ENCODE measurements around the gene SBF2. TPM values are rescaled to one million over a fixed set of nuclear protein-coding genes. Genes with fewer than 3 reads are reported as not detected.
"Not testable (repeated sequence)": the region's sequence is repeated elsewhere in the genome, so short reads cannot be mapped to it uniquely, and the experiment has no call there.

The SBF2 gene
- total RNA-seq, 1 donor from 2014 or later = 16.7 TPM

DNA sequence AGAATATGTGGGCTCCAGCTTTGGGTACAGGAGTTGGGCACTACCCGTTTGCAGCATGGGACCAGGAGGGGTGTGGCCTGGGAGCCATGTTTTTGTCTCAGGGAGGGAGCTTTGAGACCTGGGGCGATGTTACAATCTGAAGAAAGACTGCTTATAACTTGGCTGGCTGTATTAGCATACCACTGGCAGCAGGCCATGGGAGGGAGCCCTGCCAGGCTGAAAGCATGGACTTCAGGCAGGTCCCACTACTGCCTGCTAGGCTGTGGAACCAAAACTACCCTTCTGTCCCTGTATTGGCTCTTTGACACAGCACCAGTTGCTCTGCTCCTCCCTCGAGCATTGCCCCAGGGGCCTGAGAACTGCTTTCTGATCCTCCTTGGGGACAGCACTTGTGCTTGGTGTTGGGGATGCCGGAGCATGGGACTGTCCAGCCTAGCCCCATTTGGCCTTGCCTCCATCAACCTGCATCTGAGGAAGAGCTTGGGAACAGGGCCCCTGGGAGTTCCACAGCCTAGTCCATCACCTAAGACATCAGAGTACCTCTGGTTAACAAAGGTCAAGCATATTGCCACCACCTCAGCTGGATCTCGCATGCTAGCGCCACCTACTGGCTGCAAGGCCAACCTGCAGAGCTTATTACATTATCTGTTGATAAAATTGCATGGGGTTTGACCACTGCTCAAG is 217.4 kb downstream of the SBF2 start:
- ATAC-seq = peak; percentile 88
- DNase-seq (ENCODE audit: low spot score) = peak; percentile 64

- DNase-seq (ENCODE audit: low spot score) (no peak), ATAC-seq (no peak)
Observed at GRCh38 chr11:10075141-10075540, 218.9 kb downstream of the SBF2 start.

GRCh38 chr11:10072841-10073240 is 221.2 kb downstream of the SBF2 start:
- DNase-seq (ENCODE audit: low spot score) (no peak), ATAC-seq (no peak)

- DNase-seq (ENCODE audit: low spot score) = no peak
Observed at GRCh38 chr11:10072142-10072541, 221.9 kb downstream of the SBF2 start.

GRCh38 chr11:10067629-10068300 is 226.3 kb downstream of the SBF2 start:
- ATAC-seq (no peak), DNase-seq (ENCODE audit: low spot score) (no peak)

More at GRCh38 chr11:10072142-10072541, 221.9 kb downstream of the SBF2 start:
- no peak for ATAC-seq

DNA sequence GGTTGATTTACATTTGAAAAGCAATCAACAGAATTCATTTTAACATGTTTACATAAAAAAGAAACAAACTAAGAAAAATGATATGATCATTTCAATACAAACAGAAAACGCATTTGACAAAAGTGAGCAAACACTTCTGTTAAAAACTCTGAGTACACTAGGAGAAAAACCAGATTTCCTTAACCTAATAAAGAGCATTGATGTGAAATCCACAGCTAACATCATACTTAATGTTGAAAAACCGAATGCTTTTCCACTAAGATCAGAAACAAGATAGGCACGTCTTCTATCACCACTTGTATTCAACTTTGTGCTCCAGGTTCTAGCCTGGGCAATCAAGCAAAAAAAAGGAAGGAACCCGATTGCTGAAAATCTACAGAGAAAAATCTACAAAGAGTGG is 227.6 kb downstream of the SBF2 start:
- ATAC-seq (no peak), DNase-seq (ENCODE audit: low spot score) (no peak)

DNA sequence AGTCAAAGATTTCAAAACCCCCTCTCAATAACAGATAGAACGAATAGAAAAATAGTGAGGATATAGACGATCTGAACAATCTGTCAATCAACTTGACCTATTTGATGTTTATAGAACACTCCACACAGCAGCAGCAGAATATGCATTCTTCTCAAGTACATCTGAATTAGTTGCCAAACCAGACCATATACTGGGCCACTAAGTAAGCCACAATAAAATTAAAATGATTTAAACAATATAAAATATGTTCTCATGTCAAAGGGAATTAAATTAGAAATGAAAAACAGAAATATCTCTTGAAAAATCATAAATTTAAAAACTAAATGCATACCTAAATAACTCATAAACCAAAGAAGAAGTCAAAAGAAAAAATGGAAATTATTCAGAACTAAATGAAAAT is 229.2 kb downstream of the SBF2 start:
- ATAC-seq = no peak
- DNase-seq (ENCODE audit: low spot score) = no peak

- ATAC-seq (no peak), DNase-seq (ENCODE audit: low spot score) (no peak)
Observed at GRCh38 chr11:10058356-10058755, 235.7 kb downstream of the SBF2 start.

DNA sequence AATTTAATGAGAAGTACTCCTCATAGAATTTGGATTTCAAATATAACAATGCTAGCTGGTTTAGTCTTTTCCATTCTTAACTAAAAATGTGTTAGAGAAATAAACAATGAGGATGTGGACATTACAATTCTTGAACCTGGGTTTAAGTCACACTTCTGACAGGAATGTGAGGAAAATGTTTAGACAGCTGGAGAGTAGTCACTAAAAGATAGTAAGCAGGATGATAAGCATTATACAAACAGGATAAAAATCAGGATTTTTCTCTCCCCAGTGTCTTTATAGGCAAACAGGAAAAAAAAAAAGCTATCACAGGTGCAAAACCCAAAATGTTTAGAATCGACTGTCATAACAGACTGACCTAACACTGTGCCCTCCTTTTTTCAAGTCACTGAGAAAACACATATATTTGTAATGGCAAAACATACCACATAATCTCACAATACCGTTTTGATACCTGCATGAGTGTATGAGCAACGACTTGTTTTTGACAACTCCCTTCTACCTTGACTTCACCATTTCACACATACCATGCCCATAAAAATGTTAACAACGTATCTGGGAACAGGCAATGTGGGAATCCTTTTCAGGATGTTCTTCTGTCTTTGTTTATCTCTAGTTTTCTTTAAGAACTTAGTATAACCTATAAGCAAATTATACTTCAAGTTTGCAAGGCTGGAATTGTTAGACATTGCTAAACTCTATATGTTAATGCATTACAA is 242.0 kb downstream of the SBF2 start:
- DNase-seq (ENCODE audit: low spot score) = no peak
- ATAC-seq = no peak

- no peak for DNase-seq (ENCODE audit: low spot score)
- ATAC-seq = no peak
Observed at GRCh38 chr11:10050561-10050960, 243.5 kb downstream of the SBF2 start.

GRCh38 chr11:10049756-10050155 is 244.3 kb downstream of the SBF2 start:
- DNase-seq (ENCODE audit: low spot score) (no peak), ATAC-seq (no peak)

DNA sequence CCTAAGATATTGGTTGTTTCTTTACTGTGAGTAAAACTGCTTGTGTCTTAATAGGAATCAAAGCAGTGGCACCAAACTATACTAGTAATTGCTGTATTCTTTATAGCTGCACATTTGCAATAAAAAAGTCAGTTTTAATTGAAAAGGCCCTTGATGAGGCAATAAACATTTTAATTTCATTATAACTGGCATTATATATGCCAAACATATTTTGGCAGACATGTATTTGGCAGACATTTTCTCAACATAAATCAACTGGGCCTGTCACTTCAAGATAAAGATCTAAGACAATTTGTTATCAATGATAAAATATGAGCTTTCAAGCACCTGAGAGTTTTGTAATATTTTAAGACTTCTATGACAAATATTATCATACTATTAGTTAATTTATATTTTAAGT is 245.7 kb downstream of the SBF2 start:
- DNase-seq (ENCODE audit: low spot score) (no peak), ATAC-seq (no peak)

DNA sequence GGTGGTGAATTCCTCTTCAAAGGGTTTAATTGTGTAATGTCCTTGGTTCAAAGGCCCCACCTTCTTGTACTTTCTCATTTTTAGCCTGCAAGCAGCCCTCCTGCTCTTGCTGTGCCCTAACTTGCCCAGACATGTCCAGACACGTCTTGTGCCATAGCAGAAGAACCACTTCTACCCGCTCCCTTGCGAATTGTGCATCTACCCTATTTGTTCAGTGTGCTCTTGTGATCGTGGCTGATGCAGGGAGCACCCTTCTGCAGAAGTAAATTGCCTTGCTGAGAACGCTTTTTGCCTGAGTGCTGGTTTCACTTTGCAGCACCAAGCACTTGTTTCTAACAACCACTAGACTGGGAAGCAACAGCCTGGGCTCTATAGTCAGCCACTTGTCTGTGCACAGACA is 249.4 kb downstream of the SBF2 start:
- ATAC-seq (no peak), DNase-seq (ENCODE audit: low spot score) (no peak)

- DNase-seq (ENCODE audit: low spot score) (peak; percentile 74), ATAC-seq (peak; percentile 91)
Observed at GRCh38 chr11:10042699-10043098, 251.3 kb downstream of the SBF2 start.

DNA sequence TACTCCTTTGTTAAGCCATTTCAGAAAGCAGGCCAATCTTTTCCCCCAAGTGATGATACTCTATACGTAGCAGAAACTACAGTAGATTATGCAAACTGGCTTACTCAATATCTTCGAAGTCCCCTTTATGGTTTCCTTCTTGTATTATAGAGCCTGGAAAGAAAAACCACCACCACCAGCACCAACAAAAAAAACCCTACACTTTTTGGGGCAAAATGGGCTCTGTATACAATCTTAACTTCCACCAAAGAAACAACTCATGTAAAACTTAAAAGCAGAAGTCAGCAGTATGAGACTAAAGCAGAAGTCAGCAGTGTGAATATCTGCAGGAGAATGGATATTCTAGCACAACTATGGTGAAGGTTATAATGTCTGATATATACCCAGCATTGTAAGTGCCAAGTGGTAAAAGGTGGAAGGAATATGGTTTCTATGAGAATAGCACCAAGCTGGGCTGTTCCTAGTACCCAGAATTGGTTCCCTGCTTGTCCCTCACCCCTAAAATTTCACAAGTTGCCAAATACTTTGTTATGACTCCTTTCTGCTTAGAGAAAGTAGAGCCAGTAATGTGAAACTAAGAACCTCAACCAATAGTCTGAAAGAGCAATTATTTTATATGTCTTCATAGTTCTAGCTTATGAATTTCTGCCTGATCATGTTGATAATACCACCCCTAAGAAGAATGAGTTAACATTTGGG is 252.1 kb downstream of the SBF2 start:
- ATAC-seq = peak; percentile 12
- DNase-seq (ENCODE audit: low spot score) = no peak

DNA sequence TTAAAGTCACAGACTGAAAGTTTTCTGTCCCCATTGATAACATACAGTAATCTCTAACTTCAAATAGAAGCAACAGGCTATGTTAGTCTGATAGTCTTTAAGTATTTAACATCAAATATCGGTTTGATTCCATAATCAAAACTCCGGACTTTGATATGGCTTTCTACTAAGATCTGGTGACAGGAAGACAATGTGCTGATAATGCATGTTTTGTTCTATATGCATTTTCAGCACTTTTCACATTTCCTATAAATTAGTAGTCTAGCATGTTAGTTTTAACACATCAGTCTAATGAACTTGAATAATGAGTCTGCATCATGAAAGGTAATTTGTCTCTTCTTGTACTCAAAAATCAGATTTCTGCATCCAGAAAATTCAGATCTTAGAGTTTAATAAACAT is 252.7 kb downstream of the SBF2 start:
- no peak for DNase-seq (ENCODE audit: low spot score)
- ATAC-seq = no peak

DNA sequence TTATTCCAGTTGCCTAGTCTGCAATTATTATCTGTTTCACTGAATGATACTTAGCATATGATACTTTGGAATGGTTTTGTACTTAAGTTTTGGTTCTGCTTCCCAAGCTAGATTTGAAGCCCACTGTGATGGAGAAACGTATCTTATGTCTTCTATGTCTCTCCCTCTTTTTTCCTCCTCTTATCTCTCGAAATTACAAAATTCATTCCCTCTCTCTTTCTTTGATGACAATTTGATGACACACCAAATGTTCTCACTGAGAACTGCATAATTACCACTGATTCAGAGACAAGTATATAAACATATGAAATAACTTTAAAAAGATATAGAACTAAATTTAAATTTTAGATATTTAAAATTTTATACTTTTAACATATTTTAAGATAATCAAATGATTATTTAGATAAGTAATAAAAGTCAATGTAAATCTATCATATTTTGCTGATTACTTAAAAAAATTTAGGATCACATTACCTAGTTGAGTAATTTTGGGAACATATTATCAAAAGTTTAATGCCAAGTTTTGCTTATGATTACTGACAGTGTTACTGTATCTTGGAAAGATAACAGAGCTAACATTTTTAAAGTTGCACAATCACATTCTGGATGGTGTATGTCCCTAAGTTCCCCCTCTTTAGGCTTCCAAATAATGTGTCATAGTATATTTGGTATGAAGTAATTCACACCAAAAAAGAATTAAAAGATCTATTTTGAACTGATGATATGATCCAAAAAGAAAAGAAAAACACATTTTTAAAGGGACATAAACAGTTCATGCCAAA is 255.3 kb downstream of the SBF2 start:
- no peak for ATAC-seq
- DNase-seq (ENCODE audit: low spot score) = no peak

DNA sequence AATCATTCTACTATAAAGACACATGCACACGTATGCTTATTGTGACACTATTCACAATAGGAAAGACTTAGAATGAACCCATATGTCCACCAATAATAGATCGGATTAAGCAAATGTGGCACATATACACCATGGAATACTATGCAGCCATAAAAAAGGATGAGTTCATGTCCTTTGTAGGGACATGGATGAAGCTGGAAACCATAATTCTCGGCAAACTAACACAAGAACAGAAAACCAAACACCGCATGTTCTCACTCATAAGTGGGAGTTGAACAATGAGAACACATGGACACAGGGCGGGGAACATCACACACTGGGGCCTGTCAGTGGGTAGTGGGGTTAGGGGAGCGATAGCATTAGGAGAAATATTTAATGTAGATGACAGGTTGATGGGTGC is 258.1 kb downstream of the SBF2 start:
- not testable (repeated sequence) for ATAC-seq; DNase-seq (ENCODE audit: low spot score)

GRCh38 chr11:10032935-10033334 is 261.1 kb downstream of the SBF2 start:
- ATAC-seq (no peak), DNase-seq (ENCODE audit: low spot score) (no peak)

- DNase-seq (ENCODE audit: low spot score) (no peak), ATAC-seq (no peak)
Observed at GRCh38 chr11:10030122-10030490, 263.9 kb downstream of the SBF2 start.

Measured in left lobe of liver (tissue), 2 donors.